Measurements from ENCODE around the gene SLC26A6. TPM values are rescaled to one million over a fixed set of nuclear protein-coding genes. Genes with fewer than 3 reads are reported as not detected.

Gene SLC26A6
- total and polyA plus RNA-seq, 10 of the 15 experiments (the other 5 are each of a cell fraction or from before 2014, with no cell fraction given) = 2.1 to 24.9 (median 13.3) TPM

DNA sequence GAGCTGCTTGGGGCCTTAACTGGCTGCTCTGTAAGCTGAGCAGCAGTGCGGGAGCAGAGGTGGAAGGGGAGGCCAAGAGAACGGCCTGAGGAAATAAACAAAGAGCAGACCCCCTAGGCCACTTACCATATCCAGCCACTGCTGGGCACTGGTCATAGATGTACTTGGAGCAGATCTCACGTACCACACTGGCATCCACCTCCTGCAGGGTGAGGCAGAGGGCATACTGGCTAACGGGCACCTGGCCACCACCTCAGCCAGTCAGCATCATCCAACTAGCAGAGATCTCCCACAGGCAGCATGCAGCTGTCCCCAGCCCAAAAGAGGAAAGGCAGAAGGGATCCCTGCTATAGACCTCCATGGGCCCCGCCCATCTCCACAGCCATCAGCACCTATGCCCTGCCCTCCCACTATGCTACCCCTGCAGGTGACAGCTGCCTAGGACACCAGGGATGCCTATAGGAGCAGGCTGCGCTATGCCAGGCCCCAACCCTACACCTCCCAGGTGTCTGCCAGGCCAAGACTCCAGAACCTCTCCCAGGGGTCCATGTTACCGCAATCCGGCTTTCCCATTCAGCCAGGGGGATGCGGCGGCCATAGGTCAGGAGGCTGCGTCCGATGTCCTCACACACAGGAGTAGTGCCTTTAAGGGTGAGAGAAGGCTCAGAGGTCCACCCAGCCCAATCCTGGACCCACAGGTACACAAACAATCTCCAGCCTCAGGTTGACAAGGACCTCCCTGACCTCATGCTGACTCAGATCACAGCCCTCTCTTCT, 35.6 kb downstream of the SLC26A6 start:
- no peaks in the 10 kb centered on the region for H3K9me3 ChIP-seq (replicated peaks; ENCODE audit: control insufficient read depth, insufficient read depth, low read length)
- BruUV-seq (replicated peaks) = no TSS peak
- H3K27ac ChIP-seq (ENCODE audit: control insufficient read depth, insufficient read depth) = no peak overlapping the region
- ChIA-PET CTCF (no interaction called here), POLR2A (no interaction called here), SMC1A (ENCODE audit: uncharacterized antibody, unreplicated experiment) (no interaction called here), RAD21 (ENCODE audit: unreplicated experiment) (no interaction called here)
- no peaks in the 10 kb centered on the region for H3K79me2 ChIP-seq (ENCODE audit: control insufficient read depth, insufficient read depth, low read length)
- 97% methylated on average over 12 of the region's 12 CpGs for WGBS (ENCODE audit: insufficient coverage, insufficient replicate concordance, low lambda C conversion rate, missing lambda C conversion rate)
- H3K9ac ChIP-seq (ENCODE audit: control insufficient read depth, insufficient read depth, low read length) = no peak overlapping the region
- ATAC-seq = no peak
- peaks cover 4% of the 10 kb centered on the region; the same call in 1 of the 2 replicates for H4K20me1 ChIP-seq (ENCODE audit: control insufficient read depth, insufficient read depth)
- no peak for DNase-seq (ENCODE audit: low read depth, low spot score)
- peaks cover 34 to 44% of the 10 kb centered on the region in 2 experiments for H3K36me3 ChIP-seq (ENCODE audit: control insufficient read depth in 2 of 2, insufficient read depth in 2 of 2, low read length in 1 of 2)
- H3K4me1 ChIP-seq (ENCODE audit: control insufficient read depth, insufficient read depth, low read length) = no peaks in the 10 kb centered on the region; the same call in 1 of the 2 replicates
- H3K4me3 ChIP-seq = no peak overlapping the region
- in situ Hi-C loops (cut with MboI) (no loop called here), intact Hi-C loops (cut with micrococcal nuclease; ENCODE audit: unreplicated experiment) (no loop called here)
- no peak for FAIRE-seq
- no peak overlapping the region for H3K4me2 ChIP-seq (ENCODE audit: control insufficient read depth, insufficient read depth)
- peaks cover 0 to 2% of the 10 kb centered on the region in 2 experiments; a peak in 1 of 4 replicates for H3K27me3 ChIP-seq (replicated peaks in 1 of 2; ENCODE audit: control insufficient read depth in 2 of 2, insufficient read depth in 2 of 2, low read length in 1 of 2)
- no peak overlapping the region for H2AFZ ChIP-seq (ENCODE audit: control insufficient read depth, low read depth, low read length)
- no peak for TF ChIP-seq EP300 (IDR thresholded peaks at IDR 0.05; ENCODE audit: borderline replicate concordance in 1 of 2, control insufficient read depth in 1 of 2, low read depth in 2 of 2, low read length in 2 of 2)
- TF ChIP-seq, protein P1, sequence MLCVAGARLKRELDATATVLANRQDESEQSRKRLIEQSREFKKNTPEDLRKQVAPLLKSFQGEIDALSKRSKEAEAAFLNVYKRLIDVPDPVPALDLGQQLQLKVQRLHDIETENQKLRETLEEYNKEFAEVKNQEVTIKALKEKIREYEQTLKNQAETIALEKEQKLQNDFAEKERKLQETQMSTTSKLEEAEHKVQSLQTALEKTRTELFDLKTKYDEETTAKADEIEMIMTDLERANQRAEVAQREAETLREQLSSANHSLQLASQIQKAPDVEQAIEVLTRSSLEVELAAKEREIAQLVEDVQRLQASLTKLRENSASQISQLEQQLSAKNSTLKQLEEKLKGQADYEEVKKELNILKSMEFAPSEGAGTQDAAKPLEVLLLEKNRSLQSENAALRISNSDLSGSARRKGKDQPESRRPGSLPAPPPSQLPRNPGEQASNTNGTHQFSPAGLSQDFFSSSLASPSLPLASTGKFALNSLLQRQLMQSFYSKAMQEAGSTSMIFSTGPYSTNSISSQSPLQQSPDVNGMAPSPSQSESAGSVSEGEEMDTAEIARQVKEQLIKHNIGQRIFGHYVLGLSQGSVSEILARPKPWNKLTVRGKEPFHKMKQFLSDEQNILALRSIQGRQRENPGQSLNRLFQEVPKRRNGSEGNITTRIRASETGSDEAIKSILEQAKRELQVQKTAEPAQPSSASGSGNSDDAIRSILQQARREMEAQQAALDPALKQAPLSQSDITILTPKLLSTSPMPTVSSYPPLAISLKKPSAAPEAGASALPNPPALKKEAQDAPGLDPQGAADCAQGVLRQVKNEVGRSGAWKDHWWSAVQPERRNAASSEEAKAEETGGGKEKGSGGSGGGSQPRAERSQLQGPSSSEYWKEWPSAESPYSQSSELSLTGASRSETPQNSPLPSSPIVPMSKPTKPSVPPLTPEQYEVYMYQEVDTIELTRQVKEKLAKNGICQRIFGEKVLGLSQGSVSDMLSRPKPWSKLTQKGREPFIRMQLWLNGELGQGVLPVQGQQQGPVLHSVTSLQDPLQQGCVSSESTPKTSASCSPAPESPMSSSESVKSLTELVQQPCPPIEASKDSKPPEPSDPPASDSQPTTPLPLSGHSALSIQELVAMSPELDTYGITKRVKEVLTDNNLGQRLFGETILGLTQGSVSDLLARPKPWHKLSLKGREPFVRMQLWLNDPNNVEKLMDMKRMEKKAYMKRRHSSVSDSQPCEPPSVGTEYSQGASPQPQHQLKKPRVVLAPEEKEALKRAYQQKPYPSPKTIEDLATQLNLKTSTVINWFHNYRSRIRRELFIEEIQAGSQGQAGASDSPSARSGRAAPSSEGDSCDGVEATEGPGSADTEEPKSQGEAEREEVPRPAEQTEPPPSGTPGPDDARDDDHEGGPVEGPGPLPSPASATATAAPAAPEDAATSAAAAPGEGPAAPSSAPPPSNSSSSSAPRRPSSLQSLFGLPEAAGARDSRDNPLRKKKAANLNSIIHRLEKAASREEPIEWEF (IDR thresholded peaks at IDR 0.05; ENCODE audit: insufficient replicate concordance, low read depth, low read length) = no peak
- TF ChIP-seq, protein P2, sequence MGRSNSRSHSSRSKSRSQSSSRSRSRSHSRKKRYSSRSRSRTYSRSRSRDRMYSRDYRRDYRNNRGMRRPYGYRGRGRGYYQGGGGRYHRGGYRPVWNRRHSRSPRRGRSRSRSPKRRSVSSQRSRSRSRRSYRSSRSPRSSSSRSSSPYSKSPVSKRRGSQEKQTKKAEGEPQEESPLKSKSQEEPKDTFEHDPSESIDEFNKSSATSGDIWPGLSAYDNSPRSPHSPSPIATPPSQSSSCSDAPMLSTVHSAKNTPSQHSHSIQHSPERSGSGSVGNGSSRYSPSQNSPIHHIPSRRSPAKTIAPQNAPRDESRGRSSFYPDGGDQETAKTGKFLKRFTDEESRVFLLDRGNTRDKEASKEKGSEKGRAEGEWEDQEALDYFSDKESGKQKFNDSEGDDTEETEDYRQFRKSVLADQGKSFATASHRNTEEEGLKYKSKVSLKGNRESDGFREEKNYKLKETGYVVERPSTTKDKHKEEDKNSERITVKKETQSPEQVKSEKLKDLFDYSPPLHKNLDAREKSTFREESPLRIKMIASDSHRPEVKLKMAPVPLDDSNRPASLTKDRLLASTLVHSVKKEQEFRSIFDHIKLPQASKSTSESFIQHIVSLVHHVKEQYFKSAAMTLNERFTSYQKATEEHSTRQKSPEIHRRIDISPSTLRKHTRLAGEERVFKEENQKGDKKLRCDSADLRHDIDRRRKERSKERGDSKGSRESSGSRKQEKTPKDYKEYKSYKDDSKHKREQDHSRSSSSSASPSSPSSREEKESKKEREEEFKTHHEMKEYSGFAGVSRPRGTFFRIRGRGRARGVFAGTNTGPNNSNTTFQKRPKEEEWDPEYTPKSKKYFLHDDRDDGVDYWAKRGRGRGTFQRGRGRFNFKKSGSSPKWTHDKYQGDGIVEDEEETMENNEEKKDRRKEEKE (IDR thresholded peaks at IDR 0.05) = no peak
- TF ChIP-seq TBL1XR1 (IDR thresholded peaks at IDR 0.05; ENCODE audit: low read depth, low read length) = no peak
- TF ChIP-seq MEF2B (IDR thresholded peaks at IDR 0.05; ENCODE audit: partially characterized antibody, poor library complexity, severe bottlenecking) = no peak
- TF ChIP-seq RUNX3 (IDR thresholded peaks at IDR 0.05; ENCODE audit: low read length) = no peak
- TF ChIP-seq, protein P3, sequence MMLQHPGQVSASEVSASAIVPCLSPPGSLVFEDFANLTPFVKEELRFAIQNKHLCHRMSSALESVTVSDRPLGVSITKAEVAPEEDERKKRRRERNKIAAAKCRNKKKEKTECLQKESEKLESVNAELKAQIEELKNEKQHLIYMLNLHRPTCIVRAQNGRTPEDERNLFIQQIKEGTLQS (IDR thresholded peaks at IDR 0.05; ENCODE audit: borderline replicate concordance, extremely low read depth, low read depth, low read length) = no peak
- TF ChIP-seq, protein P4, sequence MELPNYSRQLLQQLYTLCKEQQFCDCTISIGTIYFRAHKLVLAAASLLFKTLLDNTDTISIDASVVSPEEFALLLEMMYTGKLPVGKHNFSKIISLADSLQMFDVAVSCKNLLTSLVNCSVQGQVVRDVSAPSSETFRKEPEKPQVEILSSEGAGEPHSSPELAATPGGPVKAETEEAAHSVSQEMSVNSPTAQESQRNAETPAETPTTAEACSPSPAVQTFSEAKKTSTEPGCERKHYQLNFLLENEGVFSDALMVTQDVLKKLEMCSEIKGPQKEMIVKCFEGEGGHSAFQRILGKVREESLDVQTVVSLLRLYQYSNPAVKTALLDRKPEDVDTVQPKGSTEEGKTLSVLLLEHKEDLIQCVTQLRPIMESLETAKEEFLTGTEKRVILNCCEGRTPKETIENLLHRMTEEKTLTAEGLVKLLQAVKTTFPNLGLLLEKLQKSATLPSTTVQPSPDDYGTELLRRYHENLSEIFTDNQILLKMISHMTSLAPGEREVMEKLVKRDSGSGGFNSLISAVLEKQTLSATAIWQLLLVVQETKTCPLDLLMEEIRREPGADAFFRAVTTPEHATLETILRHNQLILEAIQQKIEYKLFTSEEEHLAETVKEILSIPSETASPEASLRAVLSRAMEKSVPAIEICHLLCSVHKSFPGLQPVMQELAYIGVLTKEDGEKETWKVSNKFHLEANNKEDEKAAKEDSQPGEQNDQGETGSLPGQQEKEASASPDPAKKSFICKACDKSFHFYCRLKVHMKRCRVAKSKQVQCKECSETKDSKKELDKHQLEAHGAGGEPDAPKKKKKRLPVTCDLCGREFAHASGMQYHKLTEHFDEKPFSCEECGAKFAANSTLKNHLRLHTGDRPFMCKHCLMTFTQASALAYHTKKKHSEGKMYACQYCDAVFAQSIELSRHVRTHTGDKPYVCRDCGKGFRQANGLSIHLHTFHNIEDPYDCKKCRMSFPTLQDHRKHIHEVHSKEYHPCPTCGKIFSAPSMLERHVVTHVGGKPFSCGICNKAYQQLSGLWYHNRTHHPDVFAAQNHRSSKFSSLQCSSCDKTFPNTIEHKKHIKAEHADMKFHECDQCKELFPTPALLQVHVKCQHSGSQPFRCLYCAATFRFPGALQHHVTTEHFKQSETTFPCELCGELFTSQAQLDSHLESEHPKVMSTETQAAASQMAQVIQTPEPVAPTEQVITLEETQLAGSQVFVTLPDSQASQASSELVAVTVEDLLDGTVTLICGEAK (IDR thresholded peaks at IDR 0.05; ENCODE audit: borderline replicate concordance) = no peak
- TF ChIP-seq YY1 (IDR thresholded peaks at IDR 0.05; ENCODE audit: low read depth, low read length) = no peak
